K562 treated with DMSO at 1 percent for 48 hours (cell line): ENCODE data around the gene CTSF. TPM values are rescaled to one million over a fixed set of nuclear protein-coding genes. Genes with fewer than 3 reads are reported as not detected.

Experiments
- total RNA-seq: library from RNA; unstranded; fragments of 300-600 nt; gene quantifications from 2 replicates; pipeline ENCODE4 v1.2.3, GENCODE V29; 2022; ENCODE audit warnings: low replicate concordance; ENCODE audit errors: extremely low read depth

Gene CTSF
- not detected in 2 replicates for total RNA-seq

DNA sequence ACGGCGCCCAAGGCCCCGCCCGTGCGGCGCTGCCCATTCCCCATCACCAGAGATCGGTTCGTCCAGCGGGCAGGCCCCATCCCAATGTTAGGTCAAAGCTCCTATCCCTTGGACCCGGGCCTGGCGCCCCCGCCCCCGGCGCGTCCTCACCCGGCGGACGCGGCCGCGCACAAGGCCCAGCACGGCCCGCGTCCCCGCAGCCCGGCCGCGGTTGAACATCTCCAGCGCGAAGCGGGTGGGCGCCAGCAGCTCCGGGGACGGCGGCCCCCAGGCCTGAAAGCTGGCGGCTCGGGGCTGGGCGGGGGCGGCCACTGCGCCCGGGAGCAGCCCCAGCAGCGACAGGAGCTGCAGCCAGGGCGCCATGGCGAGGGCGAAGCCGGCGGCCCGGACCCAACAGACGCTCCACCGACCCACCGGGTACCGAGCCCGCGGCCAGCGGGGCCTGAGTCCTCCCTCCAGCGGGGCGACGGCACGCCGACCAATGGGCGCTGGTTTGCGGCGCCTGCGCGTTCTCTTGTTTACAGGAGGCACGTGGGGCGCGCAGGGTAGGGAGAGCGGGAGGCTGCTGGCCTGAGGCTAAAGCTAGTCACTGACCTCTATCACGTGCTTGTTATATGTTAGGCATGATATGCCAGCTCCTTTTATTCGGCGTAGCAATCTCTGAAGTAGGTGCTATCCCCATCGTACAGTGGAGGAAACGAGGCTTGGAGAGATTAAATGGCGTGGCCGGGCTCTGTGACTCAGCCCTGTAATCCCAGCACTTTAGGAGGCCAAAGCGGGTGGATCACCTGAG lies at the start of gene CTSF:
Gene CTSF, minus strand, starts transcription at position 483 of the 793 bp plus-strand sequence. Its CDS starts 120 bp downstream, at position 363.

DNA sequence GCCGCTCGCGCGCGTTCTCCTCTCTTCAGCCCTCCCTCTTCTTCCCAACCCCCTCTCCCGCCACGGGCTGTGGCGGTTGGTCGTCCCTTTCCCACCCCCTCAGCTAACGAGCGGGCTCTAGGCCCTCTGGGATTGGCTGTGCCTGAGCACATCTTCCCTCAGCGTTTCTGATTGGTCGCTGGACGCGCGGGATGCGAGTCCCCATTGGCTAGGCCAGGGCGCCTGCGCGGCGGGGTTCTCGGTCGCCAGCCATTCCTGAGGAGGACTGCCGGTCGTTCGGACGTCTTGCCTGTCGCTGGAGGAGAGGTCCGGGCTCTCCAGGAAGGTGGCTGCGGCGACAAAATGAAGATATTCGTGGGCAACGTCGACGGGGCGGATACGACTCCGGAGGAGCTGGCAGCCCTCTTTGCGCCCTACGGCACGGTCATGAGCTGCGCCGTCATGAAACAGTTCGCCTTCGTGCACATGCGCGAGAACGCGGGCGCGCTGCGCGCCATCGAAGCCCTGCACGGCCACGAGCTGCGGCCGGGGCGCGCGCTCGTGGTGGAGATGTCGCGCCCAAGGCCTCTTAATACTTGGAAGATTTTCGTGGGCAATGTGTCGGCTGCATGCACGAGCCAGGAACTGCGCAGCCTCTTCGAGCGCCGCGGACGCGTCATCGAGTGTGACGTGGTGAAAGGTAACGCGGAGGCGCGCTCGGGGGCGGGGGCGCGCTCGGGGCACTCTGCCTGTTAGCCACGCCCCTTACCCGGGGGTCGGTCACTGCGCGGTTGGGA lies 48.2 kb upstream of the CTSF start, which contains the start of gene RBM14:
Gene RBM14, plus strand, starts transcription at position 252 of the 776 bp plus-strand sequence. Its CDS starts 91 bp downstream, at position 343.

DNA sequence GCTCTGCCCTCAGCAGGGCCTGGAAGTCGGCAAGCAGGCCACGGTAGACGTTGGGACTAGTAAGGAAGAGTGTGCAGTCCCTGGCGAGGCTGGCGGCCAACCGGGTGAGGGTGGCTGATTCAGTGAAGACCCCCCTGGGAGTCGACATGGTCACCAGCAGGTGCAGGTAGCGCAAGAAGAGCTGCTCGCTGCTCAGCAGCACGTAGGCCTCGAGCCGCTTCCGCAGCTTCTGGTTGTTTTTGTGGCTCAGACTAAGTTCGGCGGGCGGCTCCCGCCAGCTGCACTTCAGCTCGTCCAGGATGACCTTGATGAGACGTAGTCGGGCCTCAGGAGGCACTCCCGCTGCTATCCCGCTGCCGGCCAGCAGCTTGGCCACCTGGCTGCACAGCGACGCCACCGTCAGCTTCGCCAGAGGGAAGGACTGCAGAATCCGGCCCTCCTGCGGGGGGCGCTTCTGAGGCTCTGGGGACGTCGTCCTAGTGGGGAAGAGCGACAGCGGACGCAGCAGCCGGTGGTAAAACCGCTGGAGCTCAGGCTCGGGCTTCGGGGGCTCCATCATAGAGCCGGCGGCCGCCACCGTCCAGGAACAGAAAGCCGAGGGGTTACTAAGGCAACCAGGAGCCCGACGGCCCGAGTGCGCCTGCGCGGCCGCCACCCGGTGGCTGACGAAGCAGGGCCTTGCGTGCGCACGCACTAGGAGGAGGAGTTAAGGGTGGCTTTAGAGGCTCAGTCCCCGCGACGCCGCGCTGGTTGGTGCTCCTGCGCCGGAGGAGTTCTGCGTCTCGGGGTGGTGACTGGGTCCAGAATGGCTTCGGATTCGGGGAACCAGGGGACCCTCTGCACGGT lies 24.3 kb upstream of the CTSF start, which contains the start of the genes CCDC87 and CCS:
Gene CCDC87, minus strand, starts transcription at position 607 of the 846 bp plus-strand sequence. Its CDS starts 48 bp downstream, at position 559.
Gene CCS, plus strand, starts transcription at position 729 of the 846 bp plus-strand sequence. Its CDS starts 77 bp downstream, at position 806.

DNA sequence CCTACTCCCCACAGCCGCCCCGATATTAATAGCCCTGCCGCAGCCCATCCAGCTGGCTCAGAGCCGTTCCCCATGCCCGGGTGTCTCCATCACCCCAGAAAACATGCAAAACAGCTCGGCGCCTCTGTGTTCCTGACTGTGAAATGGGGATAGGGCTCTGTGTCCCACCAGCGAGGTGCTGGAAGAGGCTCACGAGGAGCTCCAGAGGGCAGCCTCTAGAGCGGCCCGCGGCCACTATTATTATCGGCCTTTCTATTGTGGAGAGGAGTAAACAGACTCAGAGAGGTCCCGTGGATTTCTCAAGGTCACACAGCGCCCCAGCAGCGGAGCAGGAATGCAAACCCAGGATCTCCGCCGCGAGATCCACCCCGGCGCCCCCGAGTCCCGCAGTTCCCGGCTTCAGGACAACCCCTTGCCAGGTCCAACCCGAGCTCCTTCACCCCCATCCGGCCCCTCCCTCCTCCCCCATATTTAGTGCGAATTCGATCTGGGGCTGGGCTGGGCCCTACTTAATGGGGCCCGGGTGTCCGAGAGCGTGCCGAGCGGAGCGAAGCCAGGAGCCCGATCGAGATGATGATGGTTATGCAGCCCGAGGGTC lies 21.9 kb downstream of the CTSF start, which contains the start of gene ACTN3:
Gene ACTN3, plus strand, starts transcription at position 536 of the 598 bp plus-strand sequence. Its CDS starts 35 bp downstream, at position 571.

DNA sequence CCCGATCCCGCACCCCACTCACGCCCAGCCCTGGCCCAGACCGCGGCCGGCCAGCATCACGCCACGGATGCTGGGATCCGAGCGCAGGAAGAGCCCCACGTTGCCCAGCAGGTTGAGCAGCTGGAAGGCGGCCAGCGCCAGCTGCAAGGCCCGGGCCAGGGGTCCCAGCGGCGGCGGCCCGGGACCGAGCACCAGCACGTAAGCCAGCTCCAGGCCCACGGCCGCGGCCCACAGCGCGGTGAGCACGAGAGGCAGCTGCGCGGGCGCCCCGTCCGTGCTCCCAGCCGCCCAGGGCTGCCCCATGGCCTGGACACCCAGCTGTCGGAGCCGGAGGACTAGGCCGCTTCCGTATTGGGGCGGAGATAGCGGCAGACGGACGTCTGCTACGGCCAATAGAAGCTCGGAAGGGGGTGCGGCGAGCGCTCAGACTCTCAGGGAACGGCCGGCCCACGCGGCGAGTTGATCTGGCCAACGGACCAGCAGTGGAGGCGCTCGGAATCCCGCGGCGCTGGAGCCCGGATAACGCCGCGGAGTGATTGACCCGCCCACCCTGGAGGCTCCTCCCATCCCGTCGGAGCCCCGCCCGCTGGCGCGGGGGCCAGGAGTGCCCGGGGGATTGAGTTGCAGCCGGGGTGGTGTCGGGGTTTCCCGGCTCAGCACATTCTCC lies 22.6 kb downstream of the CTSF start, which contains the start of gene ZDHHC24:
Gene ZDHHC24, minus strand, starts transcription at position 348 of the 667 bp plus-strand sequence. Its CDS starts 45 bp downstream, at position 303.

Other genes with a start within 250 kb of the CTSF start
- not detected in 2 replicates for gene RIN1, start 232.2 kb downstream of the CTSF start, total RNA-seq
- not detected in 2 replicates for gene BRMS1, start 223.5 kb downstream of the CTSF start, total RNA-seq
- gene B4GAT1, start 221.0 kb downstream of the CTSF start, total RNA-seq = not detected in 2 replicates
- gene SLC29A2, start 196.8 kb downstream of the CTSF start, total RNA-seq = not detected in 2 replicates
- gene NPAS4, start 147.6 kb downstream of the CTSF start, total RNA-seq = not detected in 2 replicates
- not detected in 2 replicates for gene MRPL11, start 129.8 kb downstream of the CTSF start, total RNA-seq
- not detected in 2 replicates for gene PELI3, start 101.7 kb downstream of the CTSF start, total RNA-seq
- not detected in 2 replicates for gene DPP3, start 88.2 kb downstream of the CTSF start, total RNA-seq
- gene BBS1, start 58.0 kb downstream of the CTSF start, total RNA-seq = not detected in 2 replicates
- not detected in 2 replicates for gene ZDHHC24, start 22.6 kb downstream of the CTSF start, total RNA-seq
- gene ACTN3, start 21.7 kb downstream of the CTSF start, total RNA-seq = not detected in 2 replicates
- not detected in 2 replicates for gene CCDC87, start 24.5 kb upstream of the CTSF start, total RNA-seq
- gene CCS, start 24.6 kb upstream of the CTSF start, total RNA-seq = not detected in 2 replicates
- not detected in 2 replicates for gene RBM14, start 48.0 kb upstream of the CTSF start, total RNA-seq
- not detected in 2 replicates for gene RBM4, start 70.1 kb upstream of the CTSF start, total RNA-seq
- not detected in 2 replicates for gene RBM4B, start 109.3 kb upstream of the CTSF start, total RNA-seq
- gene SPTBN2, start 160.6 kb upstream of the CTSF start, total RNA-seq = not detected in 2 replicates